HepG2 (cell line): ENCODE results near the gene MEIOC. TPM values are rescaled to one million over a fixed set of nuclear protein-coding genes. Genes with fewer than 3 reads are reported as not detected.

ENCODE experiments used
- BHLHE40 ChIP-seq: IDR thresholded peaks from 2 replicates; pipeline ENCODE4 v1.6.1; 2011; ENCODE audit warnings: low read length, improper control_type of control experiment
- CCDC6 ChIP-seq: sonication (generic); formaldehyde crosslinking; IDR thresholded peaks from 2 replicates; pipeline ENCODE4 v1.8.1; 2022; ENCODE audit warnings: mild to moderate bottlenecking, missing genetic modification reagents, moderate library complexity
- GTF3A ChIP-seq: sonication (generic); formaldehyde crosslinking; conservative IDR thresholded peaks from 2 replicates; pipeline ENCODE4 v1.4.0; 2020; ENCODE audit warnings: mild to moderate bottlenecking, missing genetic modification reagents
- KAT2B ChIP-seq: fragments of 150-350 bp; IDR thresholded peaks from 2 replicates; pipeline ENCODE4 v1.6.1; 2014; ENCODE audit warnings: low read depth, low read length, borderline replicate concordance
- NAIF1 ChIP-seq: sonication (generic); formaldehyde crosslinking; IDR thresholded peaks from 2 replicates; pipeline ENCODE4 v1.5.0; 2020; ENCODE audit warnings: mild to moderate bottlenecking, missing genetic modification reagents, borderline replicate concordance
- YEATS4 ChIP-seq: sonication (generic); formaldehyde crosslinking; IDR thresholded peaks from 2 replicates; pipeline ENCODE4 v1.4.0; 2020; ENCODE audit warnings: missing genetic modification reagents, borderline replicate concordance
- ZFP36L2 ChIP-seq: sonication (generic); formaldehyde crosslinking; IDR thresholded peaks from 2 replicates; pipeline ENCODE4 v1.4.0; 2020; ENCODE audit warnings: missing genetic modification reagents
- ZNF180 ChIP-seq: sonication (generic); formaldehyde crosslinking; IDR thresholded peaks from 2 replicates; pipeline ENCODE4 v1.4.0; 2020; ENCODE audit warnings: low read depth, missing genetic modification reagents, borderline replicate concordance
- ZNF33A ChIP-seq: sonication (generic); formaldehyde crosslinking; IDR thresholded peaks from 2 replicates; pipeline ENCODE4 v1.5.1; 2020; ENCODE audit warnings: missing genetic modification reagents, mild to moderate bottlenecking, moderate library complexity, borderline replicate concordance
- ZNF577 ChIP-seq: sonication (generic); formaldehyde crosslinking; IDR thresholded peaks from 2 replicates; pipeline ENCODE4 v1.4.0; 2020; ENCODE audit warnings: mild to moderate bottlenecking, low read depth, missing genetic modification reagents, borderline replicate concordance
- ZNF772 ChIP-seq: sonication (generic); formaldehyde crosslinking; IDR thresholded peaks from 2 replicates; pipeline ENCODE4 v1.5.0; 2020; ENCODE audit warnings: mild to moderate bottlenecking, missing genetic modification reagents
- ZNF776 ChIP-seq: sonication (generic); formaldehyde crosslinking; IDR thresholded peaks from 2 replicates; pipeline ENCODE4 v1.4.0; 2020; ENCODE audit warnings: mild to moderate bottlenecking, missing genetic modification reagents
- polyA plus RNA-seq, 8 experiments: library from polyadenylated mRNA; depleted of rRNA in 3 of 8; stranded (reverse) in 7 of 8; unstranded in 1 of 8; fragments of >200 nt; fragmentation: Illumina TruSeq in 4 of 8; extraction: Trizol in 4 of 8; gene quantifications; 2 replicates each; pipeline versions ENCODE4 v1.2.1 to v1.2.3, GENCODE V29; 2011 to 2016; ENCODE audit warnings: low read depth in 4 of 8, missing spikeins in 1 of 8, mixed read lengths in 1 of 8; ENCODE audit not compliant: insufficient read depth in 1 of 8
- total RNA-seq, 5 experiments: library from RNA; depleted of rRNA; stranded (reverse); fragments of >200 nt; fragmentation: Illumina TruSeq; extraction: Trizol; gene quantifications; 2 replicates each; pipeline ENCODE4 v1.2.3, GENCODE V29; 2016; ENCODE audit warnings: low read depth in 1 of 5
- TF ChIP-seq, protein P1 (sequence below): sonication (generic); formaldehyde crosslinking; IDR thresholded peaks from 2 replicates; pipeline ENCODE4 v1.4.0; 2020; ENCODE audit warnings: missing genetic modification reagents, borderline replicate concordance
- TF ChIP-seq, protein P2 (sequence below): sonication (generic); formaldehyde crosslinking; IDR thresholded peaks from 2 replicates; pipeline ENCODE4 v1.8.0; 2022; ENCODE audit warnings: missing genetic modification reagents, mild to moderate bottlenecking, moderate library complexity, borderline replicate concordance
- TF ChIP-seq, protein P3 (sequence below): IDR thresholded peaks from 2 replicates; pipeline ENCODE4 v1.6.1; 2016; ENCODE audit warnings: missing compliant biosample characterization, missing genetic modification reagents, borderline replicate concordance
- TF ChIP-seq, protein P4 (sequence below): sonication (generic); formaldehyde crosslinking; IDR thresholded peaks from 2 replicates; pipeline ENCODE4 v1.5.1; 2020; ENCODE audit warnings: missing genetic modification reagents, mild to moderate bottlenecking, borderline replicate concordance
- TF ChIP-seq, protein P5 (sequence below): sonication (generic); formaldehyde crosslinking; IDR thresholded peaks from 2 replicates; pipeline ENCODE4 v1.4.0; 2020; ENCODE audit warnings: mild to moderate bottlenecking, missing genetic modification reagents
- TF ChIP-seq, protein P6 (sequence below): sonication (generic); formaldehyde crosslinking; IDR thresholded peaks from 2 replicates; pipeline ENCODE4 v1.4.0; 2020; ENCODE audit warnings: mild to moderate bottlenecking, missing genetic modification reagents

MEIOC gene
- total and polyA plus RNA-seq, 2 of the 13 experiments (the other 11 are each of a cell fraction or from before 2014, with no cell fraction given) = 0.04 to 0.15 TPM

DNA sequence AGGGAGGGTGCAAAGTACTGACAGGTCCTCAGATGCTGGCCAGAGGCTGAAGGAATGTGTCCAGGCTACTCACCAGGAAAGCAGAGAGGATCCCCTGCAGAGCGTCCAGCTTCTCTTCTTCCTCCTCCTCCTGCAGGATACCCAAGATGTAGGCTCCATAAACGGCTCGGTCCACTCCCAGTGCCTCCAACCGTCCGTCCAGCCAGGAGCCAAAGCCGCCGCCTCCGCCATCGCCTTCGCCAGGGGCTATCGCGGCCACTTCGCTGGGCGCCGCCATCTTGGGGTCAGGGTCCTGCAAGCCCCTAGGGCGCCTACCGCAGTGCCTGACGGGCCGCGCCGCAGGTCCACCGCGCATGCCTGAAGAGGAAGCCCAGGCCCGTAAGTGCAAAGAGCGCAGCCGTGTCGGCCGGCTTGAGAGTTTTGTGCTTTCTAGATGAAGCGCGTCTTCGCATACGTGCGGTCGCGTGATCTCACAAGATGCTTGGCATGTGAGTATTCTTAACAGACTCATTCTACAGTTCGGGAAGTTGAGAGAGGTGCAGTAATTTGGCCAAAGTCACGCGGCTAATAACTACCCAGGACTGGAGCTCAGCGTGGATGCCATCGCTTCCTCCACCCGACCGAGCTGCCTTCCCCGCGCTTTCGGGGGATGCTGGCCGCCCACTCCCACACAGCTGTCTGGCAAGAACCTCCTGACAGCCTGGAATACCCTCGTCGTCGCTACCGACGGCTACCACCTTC lies 33.4 kb downstream of the MEIOC start, which contains the start of gene CCDC43 (continued):
- TF ChIP-seq ZNF577 (CRISPR knock-in tag) (no peak), NAIF1 (CRISPR knock-in tag) (no peak), BHLHE40 (peak; percentile 75), ZNF180 (CRISPR knock-in tag) (no peak), GTF3A (CRISPR knock-in tag) (0 out of 2 replicates have a peak, but pooled peaks have one; percentile 15), ZNF33A (CRISPR knock-in tag) (0 out of 2 replicates have a peak, but pooled peaks have one; percentile 70), ZFP36L2 (CRISPR knock-in tag) (no peak), KAT2B (no peak), ZNF776 (CRISPR knock-in tag) (peak; percentile 94), ZNF772 (CRISPR knock-in tag) (peak; percentile 99), YEATS4 (peak; percentile 89), CCDC6 (CRISPR knock-in tag) (peak; percentile 82; the same call in 1 of the 2 replicates)
- TF ChIP-seq, protein P1, sequence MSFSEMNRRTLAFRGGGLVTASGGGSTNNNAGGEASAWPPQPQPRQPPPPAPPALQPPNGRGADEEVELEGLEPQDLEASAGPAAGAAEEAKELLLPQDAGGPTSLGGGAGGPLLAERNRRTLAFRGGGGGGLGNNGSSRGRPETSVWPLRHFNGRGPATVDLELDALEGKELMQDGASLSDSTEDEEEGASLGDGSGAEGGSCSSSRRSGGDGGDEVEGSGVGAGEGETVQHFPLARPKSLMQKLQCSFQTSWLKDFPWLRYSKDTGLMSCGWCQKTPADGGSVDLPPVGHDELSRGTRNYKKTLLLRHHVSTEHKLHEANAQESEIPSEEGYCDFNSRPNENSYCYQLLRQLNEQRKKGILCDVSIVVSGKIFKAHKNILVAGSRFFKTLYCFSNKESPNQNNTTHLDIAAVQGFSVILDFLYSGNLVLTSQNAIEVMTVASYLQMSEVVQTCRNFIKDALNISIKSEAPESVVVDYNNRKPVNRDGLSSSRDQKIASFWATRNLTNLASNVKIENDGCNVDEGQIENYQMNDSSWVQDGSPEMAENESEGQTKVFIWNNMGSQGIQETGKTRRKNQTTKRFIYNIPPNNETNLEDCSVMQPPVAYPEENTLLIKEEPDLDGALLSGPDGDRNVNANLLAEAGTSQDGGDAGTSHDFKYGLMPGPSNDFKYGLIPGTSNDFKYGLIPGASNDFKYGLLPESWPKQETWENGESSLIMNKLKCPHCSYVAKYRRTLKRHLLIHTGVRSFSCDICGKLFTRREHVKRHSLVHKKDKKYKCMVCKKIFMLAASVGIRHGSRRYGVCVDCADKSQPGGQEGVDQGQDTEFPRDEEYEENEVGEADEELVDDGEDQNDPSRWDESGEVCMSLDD = peak; percentile 59; the same call in 1 of the 2 replicates
- TF ChIP-seq, protein P2, sequence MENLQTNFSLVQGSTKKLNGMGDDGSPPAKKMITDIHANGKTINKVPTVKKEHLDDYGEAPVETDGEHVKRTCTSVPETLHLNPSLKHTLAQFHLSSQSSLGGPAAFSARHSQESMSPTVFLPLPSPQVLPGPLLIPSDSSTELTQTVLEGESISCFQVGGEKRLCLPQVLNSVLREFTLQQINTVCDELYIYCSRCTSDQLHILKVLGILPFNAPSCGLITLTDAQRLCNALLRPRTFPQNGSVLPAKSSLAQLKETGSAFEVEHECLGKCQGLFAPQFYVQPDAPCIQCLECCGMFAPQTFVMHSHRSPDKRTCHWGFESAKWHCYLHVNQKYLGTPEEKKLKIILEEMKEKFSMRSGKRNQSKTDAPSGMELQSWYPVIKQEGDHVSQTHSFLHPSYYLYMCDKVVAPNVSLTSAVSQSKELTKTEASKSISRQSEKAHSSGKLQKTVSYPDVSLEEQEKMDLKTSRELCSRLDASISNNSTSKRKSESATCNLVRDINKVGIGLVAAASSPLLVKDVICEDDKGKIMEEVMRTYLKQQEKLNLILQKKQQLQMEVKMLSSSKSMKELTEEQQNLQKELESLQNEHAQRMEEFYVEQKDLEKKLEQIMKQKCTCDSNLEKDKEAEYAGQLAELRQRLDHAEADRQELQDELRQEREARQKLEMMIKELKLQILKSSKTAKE = 0 out of 2 replicates have a peak, but pooled peaks have one; percentile 47
- TF ChIP-seq, protein P3, sequence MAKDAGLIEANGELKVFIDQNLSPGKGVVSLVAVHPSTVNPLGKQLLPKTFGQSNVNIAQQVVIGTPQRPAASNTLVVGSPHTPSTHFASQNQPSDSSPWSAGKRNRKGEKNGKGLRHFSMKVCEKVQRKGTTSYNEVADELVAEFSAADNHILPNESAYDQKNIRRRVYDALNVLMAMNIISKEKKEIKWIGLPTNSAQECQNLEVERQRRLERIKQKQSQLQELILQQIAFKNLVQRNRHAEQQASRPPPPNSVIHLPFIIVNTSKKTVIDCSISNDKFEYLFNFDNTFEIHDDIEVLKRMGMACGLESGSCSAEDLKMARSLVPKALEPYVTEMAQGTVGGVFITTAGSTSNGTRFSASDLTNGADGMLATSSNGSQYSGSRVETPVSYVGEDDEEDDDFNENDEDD (CRISPR knock-in tag) = peak; percentile 43; the same call in 1 of the 2 replicates
- TF ChIP-seq, protein P4, sequence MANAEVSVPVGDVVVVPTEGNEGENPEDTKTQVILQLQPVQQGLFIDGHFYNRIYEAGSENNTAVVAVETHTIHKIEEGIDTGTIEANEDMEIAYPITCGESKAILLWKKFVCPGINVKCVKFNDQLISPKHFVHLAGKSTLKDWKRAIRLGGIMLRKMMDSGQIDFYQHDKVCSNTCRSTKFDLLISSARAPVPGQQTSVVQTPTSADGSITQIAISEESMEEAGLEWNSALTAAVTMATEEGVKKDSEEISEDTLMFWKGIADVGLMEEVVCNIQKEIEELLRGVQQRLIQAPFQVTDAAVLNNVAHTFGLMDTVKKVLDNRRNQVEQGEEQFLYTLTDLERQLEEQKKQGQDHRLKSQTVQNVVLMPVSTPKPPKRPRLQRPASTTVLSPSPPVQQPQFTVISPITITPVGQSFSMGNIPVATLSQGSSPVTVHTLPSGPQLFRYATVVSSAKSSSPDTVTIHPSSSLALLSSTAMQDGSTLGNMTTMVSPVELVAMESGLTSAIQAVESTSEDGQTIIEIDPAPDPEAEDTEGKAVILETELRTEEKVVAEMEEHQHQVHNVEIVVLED (CRISPR knock-in tag) = peak; percentile 87; the same call in 1 of the 2 replicates
- TF ChIP-seq, protein P5, sequence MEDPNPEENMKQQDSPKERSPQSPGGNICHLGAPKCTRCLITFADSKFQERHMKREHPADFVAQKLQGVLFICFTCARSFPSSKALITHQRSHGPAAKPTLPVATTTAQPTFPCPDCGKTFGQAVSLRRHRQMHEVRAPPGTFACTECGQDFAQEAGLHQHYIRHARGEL (CRISPR knock-in tag) = peak; percentile 60
- TF ChIP-seq, protein P6, sequence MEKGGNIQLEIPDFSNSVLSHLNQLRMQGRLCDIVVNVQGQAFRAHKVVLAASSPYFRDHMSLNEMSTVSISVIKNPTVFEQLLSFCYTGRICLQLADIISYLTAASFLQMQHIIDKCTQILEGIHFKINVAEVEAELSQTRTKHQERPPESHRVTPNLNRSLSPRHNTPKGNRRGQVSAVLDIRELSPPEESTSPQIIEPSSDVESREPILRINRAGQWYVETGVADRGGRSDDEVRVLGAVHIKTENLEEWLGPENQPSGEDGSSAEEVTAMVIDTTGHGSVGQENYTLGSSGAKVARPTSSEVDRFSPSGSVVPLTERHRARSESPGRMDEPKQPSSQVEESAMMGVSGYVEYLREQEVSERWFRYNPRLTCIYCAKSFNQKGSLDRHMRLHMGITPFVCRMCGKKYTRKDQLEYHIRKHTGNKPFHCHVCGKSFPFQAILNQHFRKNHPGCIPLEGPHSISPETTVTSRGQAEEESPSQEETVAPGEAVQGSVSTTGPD (CRISPR knock-in tag) = peak; percentile 66; the same call in 1 of the 2 replicates
